Ovary (tissue), 3 donors: Measurements from ENCODE around the gene ZNF529.

Source experiments
- CTCF ChIP-seq, 3 donors: fragments of 450-650 bp in 2 of 3; fragments of 200-600 bp in 1 of 3; IDR thresholded peaks; one replicate each; pipeline versions ENCODE4 v1.5.1 to v1.8.0; 2016 to 2022; ENCODE audit warnings: antibody characterized with exemption in 3 of 3, mild to moderate bottlenecking in 1 of 3
- POLR2A ChIP-seq: fragments of 450-650 bp; IDR thresholded peaks from one replicate; pipeline ENCODE4 v1.6.1; 2017; ENCODE audit warnings: antibody characterized with exemption, mild to moderate bottlenecking, moderate library complexity
- donor health status: DM: no; HTN: no; CAD: no.

- no peak for TF ChIP-seq CTCF (IDR thresholded peaks at IDR 0.05)
- no peak for TF ChIP-seq POLR2A
These were observed 1.0 kb upstream of the ZNF529 start for GRCh38 chr19:36573895-36574720.
